Gastroesophageal sphincter (tissue), 3 donors: ENCODE results near the gene MACIR.

Experiments
- POLR2AphosphoS5 ChIP-seq: sonication (generic); formaldehyde crosslinking; IDR thresholded peaks from one replicate; pipeline ENCODE4 v1.6.1; 2017; ENCODE audit warnings: antibody characterized with exemption
- TF ChIP-seq, protein P1 (sequence below), 4 experiments: fragments of 200-600 bp in 2 of 4; fragments of 450-650 bp in 2 of 4; sonication (generic) in 1 of 4; IDR thresholded peaks; one replicate each; pipeline ENCODE4 v1.5.1; 2017 to 2019; ENCODE audit warnings: antibody characterized with exemption in 4 of 4, mild to moderate bottlenecking in 2 of 4, moderate library complexity in 2 of 4

DNA sequence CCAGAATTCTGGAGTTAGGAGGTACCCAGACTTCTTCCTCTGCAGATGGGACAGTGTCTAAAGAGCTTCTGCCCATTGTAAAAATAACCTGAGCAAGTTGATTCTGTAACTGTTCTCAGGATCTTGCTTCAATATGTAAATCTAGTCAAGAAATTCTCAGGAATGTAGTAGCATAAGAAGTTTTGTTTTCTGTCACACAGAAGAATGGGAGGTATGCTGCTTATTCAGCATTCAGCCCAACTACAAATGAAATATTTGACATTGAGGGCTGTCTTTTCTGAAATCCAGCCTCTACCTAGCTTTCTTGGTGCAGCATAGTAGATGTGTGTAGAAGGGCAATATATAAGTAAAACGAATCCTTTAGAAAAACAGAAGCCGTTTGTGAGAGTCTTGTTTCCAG is 13.8 kb downstream of the MACIR start:
- no peak for TF ChIP-seq POLR2AphosphoS5
- TF ChIP-seq, protein P1, sequence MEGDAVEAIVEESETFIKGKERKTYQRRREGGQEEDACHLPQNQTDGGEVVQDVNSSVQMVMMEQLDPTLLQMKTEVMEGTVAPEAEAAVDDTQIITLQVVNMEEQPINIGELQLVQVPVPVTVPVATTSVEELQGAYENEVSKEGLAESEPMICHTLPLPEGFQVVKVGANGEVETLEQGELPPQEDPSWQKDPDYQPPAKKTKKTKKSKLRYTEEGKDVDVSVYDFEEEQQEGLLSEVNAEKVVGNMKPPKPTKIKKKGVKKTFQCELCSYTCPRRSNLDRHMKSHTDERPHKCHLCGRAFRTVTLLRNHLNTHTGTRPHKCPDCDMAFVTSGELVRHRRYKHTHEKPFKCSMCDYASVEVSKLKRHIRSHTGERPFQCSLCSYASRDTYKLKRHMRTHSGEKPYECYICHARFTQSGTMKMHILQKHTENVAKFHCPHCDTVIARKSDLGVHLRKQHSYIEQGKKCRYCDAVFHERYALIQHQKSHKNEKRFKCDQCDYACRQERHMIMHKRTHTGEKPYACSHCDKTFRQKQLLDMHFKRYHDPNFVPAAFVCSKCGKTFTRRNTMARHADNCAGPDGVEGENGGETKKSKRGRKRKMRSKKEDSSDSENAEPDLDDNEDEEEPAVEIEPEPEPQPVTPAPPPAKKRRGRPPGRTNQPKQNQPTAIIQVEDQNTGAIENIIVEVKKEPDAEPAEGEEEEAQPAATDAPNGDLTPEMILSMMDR (IDR thresholded peaks at IDR 0.05): no peak
